ENCODE measurements around the gene DOK6. TPM values are rescaled to one million over a fixed set of nuclear protein-coding genes. Genes with fewer than 3 reads are reported as not detected.

The DOK6 gene
- total and polyA plus RNA-seq, 8 donors = 2.9 to 19.1 (median 14.9) TPM

- TF ChIP-seq CTCF (IDR thresholded peaks at IDR 0.05) = no peak
- H3K27me3 ChIP-seq = no peaks in the 10 kb centered on the region
- no peaks in the 10 kb centered on the region for H3K36me3 ChIP-seq
- no peak overlapping the region for H3K4me3 ChIP-seq
- ATAC-seq = no peak
- no peaks in the 10 kb centered on the region for H3K9me3 ChIP-seq
- intact Hi-C loops (cut with DNase I) = no loop called here
- H3K27ac ChIP-seq = no peak overlapping the region
- no peaks in the 10 kb centered on the region for H3K4me1 ChIP-seq
- no peak for DNase-seq
These were observed 222.3 kb downstream of the DOK6 start for GRCh38 chr18:69622961-69623360.

GRCh38 chr18:69626171-69626570, 225.5 kb downstream of the DOK6 start:
- no peak for TF ChIP-seq CTCF (IDR thresholded peaks at IDR 0.05)
- intact Hi-C loops (cut with DNase I) = no loop called here
- H3K27ac ChIP-seq = no peak overlapping the region
- H3K9me3 ChIP-seq = no peaks in the 10 kb centered on the region
- no peaks in the 10 kb centered on the region for H3K27me3 ChIP-seq
- H3K36me3 ChIP-seq = no peaks in the 10 kb centered on the region
- ATAC-seq (no peak), DNase-seq (no peak)
- H3K4me1 ChIP-seq = no peaks in the 10 kb centered on the region
- no peak overlapping the region for H3K4me3 ChIP-seq

GRCh38 chr18:69626643-69627242, 226.1 kb downstream of the DOK6 start:
- no peak for TF ChIP-seq CTCF (IDR thresholded peaks at IDR 0.05)
- Histone ChIP-seq H3K27ac (no peak overlapping the region), H3K9me3 (no peaks in the 10 kb centered on the region), H3K36me3 (no peaks in the 10 kb centered on the region), H3K27me3 (no peaks in the 10 kb centered on the region), H3K4me3 (no peak overlapping the region), H3K4me1 (no peaks in the 10 kb centered on the region)
- peak; percentile 75 for ATAC-seq
- intact Hi-C loops (cut with DNase I) = no loop called here
- peak in 1 of 4 donors; percentile 8 for DNase-seq

GRCh38 chr18:69628774-69629359, 228.2 kb downstream of the DOK6 start:
- Histone ChIP-seq H3K4me3 (no peak overlapping the region), H3K27me3 (no peaks in the 10 kb centered on the region), H3K27ac (no peak overlapping the region), H3K36me3 (no peaks in the 10 kb centered on the region), H3K4me1 (no peaks in the 10 kb centered on the region), H3K9me3 (no peaks in the 10 kb centered on the region)
- no peak for TF ChIP-seq CTCF (IDR thresholded peaks at IDR 0.05)
- ATAC-seq (no peak), DNase-seq (no peak)
- intact Hi-C loops (cut with DNase I) = no loop called here

- Histone ChIP-seq H3K27me3 (no peaks in the 10 kb centered on the region), H3K27ac (no peak overlapping the region), H3K4me1 (no peaks in the 10 kb centered on the region), H3K9me3 (no peaks in the 10 kb centered on the region), H3K4me3 (no peak overlapping the region), H3K36me3 (no peaks in the 10 kb centered on the region)
- no peak for TF ChIP-seq CTCF (IDR thresholded peaks at IDR 0.05)
- ATAC-seq (no peak), DNase-seq (no peak)
- intact Hi-C loops (cut with DNase I) = no loop called here
These were observed 230.6 kb downstream of the DOK6 start for GRCh38 chr18:69631281-69631680.

Data from left lung (tissue), 10 donors.